Lung (tissue), 12 donors: ENCODE measurements around the gene OR56A5. TPM values are rescaled to one million over a fixed set of nuclear protein-coding genes. Genes with fewer than 3 reads are reported as not detected.

ENCODE experiments used
- ATAC-seq: fragments of 200-7000 bp; cut with Tn5 transposase; one replicate; pipeline ENCODE4 v1.9.1; 2020; ENCODE audit warnings: moderate number of reproducible peaks; ENCODE audit not compliant: insufficient read depth, low FRiP score
- DNase-seq, 3 donors: peaks; one replicate each; pipeline ENCODE4 v3.0.0-alpha.2; 2013 to 2017
- H3K27ac ChIP-seq, 2 donors: one replicate each; pipeline ENCODE4 v1.5.1; 2013; ENCODE audit warnings: mild to moderate bottlenecking in 2 of 2, moderate library complexity in 2 of 2, control low read depth in 1 of 2, inconsistent platforms in 1 of 2, low read depth in 1 of 2, low read length in 1 of 2
- H3K27me3 ChIP-seq, 3 donors: one replicate each; pipeline ENCODE4 v1.5.1; 2013; ENCODE audit warnings: low read length in 2 of 3; ENCODE audit not compliant: control insufficient read depth in 3 of 3, insufficient read depth in 3 of 3
- H3K36me3 ChIP-seq, 4 donors: one replicate each; pipeline ENCODE4 v1.5.1; 2013; ENCODE audit warnings: low read length in 4 of 4, mild to moderate bottlenecking in 1 of 4, moderate library complexity in 1 of 4; ENCODE audit not compliant: control insufficient read depth in 4 of 4, insufficient read depth in 4 of 4
- H3K4me1 ChIP-seq, 5 donors: one replicate each; pipeline ENCODE4 v1.5.1; 2013; ENCODE audit warnings: low read length in 5 of 5, mild to moderate bottlenecking in 2 of 5, moderate library complexity in 1 of 5; ENCODE audit not compliant: control insufficient read depth in 5 of 5, insufficient read depth in 5 of 5
- H3K4me3 ChIP-seq: one replicate; pipeline ENCODE4 v1.5.1; 2013; ENCODE audit warnings: mild to moderate bottlenecking, control low read depth, moderate library complexity
- H3K9ac ChIP-seq, 2 donors: one replicate each; pipeline ENCODE4 v1.5.1; 2013; ENCODE audit warnings: low read length in 2 of 2, control low read depth in 1 of 2; ENCODE audit not compliant: insufficient read depth in 1 of 2
- H3K9me3 ChIP-seq, 4 donors: one replicate each; pipeline ENCODE4 v1.5.1; 2013; ENCODE audit warnings: low read length in 3 of 4, mild to moderate bottlenecking in 1 of 4, moderate library complexity in 1 of 4; ENCODE audit not compliant: control insufficient read depth in 4 of 4, insufficient read depth in 3 of 4
- WGBS, 2 donors: extraction: QIAGEN DNeasy Blood & Tissue Kit; methylation state at CpG; one replicate each; pipeline ENCODE4 v1.1.7; 2013; 5-methylcytosine and 5-hydroxymethylcytosine counted together
- polyA plus RNA-seq, 2 donors: library from polyadenylated mRNA; stranded (reverse); fragments of 200-250 nt; gene quantifications; one replicate each; pipeline ENCODE4 v1.2.1, GENCODE V29; 2013
- total RNA-seq, 2 donors: library from RNA; depleted of rRNA in 1 of 2; stranded (reverse); fragments of >200 nt in 1 of 2; gene quantifications; one replicate each; pipeline ENCODE4 v1.2.1, GENCODE V29; 2014 to 2021
- TF ChIP-seq, protein P1 (sequence below): IDR thresholded peaks from 2 replicates; pipeline ENCODE4 v1.5.1; 2012; ENCODE audit warnings: mild to moderate bottlenecking; ENCODE audit errors: control extremely low read depth, extremely low read depth
- donor health status: control.
- donor health status: control.
- donor health status: Bipolar disorder and iron deficiency.
- donor health status: healthy.
- donor health status: DM: yes; HTN: yes; CAD: no.

OR56A5 gene
- total and polyA plus RNA-seq, 4 donors, result not detected

DNA sequence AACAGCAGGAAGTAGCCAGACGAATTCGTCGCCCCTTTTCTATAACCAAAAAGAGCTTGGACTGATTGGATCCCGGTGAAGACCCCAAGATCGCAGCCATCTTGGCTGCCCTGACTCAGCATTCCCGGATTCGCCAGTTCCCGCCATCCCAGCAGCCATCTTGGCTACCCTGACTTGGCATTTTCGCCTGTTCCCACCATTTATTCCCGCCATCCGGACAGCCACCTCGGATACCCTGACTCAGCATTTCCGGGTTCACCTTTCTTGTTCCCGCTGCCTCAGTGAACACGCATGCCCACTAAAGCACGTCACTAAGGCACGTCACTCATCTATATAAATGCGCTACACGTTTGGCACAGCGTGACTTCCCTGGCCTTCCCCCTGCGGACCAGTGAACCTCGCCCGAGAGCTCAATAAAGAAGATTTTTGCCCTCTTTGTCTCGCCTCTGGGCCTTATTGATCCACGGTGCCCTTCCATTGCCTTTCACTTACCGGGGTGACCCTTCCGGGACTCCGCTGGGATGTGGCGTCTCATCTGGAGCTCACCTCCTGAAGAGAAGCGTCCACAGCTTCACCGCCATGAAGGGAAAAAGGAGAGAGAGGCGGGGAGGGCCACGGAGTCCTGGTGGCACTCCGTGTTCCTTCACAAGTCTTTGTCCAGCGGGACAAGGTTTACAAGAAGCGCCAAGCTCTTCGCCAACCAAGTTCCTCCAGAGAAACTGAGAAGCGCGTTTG lies 30.3 kb downstream of the OR56A5 start:
- Histone ChIP-seq H3K4me3 (no peak overlapping the region), H3K9me3 (peaks cover 0 to 10% (median 1%) of the 10 kb centered on the region in 4 donors), H3K27ac (no peak overlapping the region), H3K27me3 (no peaks in the 10 kb centered on the region), H3K36me3 (no peaks in the 10 kb centered on the region), H3K9ac (no peak overlapping the region), H3K4me1 (no peaks in the 10 kb centered on the region)
- 89 to 90% methylated on average over 39 of the region's 39 CpGs for WGBS, 2 donors
- ATAC-seq, result no peak
- DNase-seq, result no peak
- TF ChIP-seq, protein P1, sequence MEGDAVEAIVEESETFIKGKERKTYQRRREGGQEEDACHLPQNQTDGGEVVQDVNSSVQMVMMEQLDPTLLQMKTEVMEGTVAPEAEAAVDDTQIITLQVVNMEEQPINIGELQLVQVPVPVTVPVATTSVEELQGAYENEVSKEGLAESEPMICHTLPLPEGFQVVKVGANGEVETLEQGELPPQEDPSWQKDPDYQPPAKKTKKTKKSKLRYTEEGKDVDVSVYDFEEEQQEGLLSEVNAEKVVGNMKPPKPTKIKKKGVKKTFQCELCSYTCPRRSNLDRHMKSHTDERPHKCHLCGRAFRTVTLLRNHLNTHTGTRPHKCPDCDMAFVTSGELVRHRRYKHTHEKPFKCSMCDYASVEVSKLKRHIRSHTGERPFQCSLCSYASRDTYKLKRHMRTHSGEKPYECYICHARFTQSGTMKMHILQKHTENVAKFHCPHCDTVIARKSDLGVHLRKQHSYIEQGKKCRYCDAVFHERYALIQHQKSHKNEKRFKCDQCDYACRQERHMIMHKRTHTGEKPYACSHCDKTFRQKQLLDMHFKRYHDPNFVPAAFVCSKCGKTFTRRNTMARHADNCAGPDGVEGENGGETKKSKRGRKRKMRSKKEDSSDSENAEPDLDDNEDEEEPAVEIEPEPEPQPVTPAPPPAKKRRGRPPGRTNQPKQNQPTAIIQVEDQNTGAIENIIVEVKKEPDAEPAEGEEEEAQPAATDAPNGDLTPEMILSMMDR, result no peak

DNA sequence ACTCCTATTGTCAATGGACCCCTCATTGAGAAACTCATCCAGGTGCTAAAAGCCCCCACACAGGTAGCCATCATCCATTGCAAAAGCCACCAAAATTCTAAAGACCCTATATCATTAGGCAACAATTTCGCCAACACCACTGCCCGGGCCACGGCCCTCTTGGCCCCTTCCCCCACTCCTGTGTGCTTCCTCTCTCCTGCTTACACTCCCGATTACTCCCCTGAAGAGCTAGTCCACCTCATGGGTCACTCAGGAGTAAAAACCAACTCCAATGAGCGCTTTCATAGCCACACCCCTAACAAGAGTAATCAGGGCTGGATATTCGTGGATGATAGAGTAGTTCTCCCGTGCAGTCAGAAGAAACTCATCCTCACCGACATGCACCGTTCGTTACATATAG lies 35.2 kb downstream of the OR56A5 start:
- Histone ChIP-seq H3K9me3 (peaks cover 0 to 13% (median 1%) of the 10 kb centered on the region in 4 donors), H3K9ac (no peak overlapping the region), H3K4me1 (no peaks in the 10 kb centered on the region), H3K27me3 (no peaks in the 10 kb centered on the region), H3K27ac (no peak overlapping the region), H3K36me3 (no peaks in the 10 kb centered on the region), H3K4me3 (no peak overlapping the region)
- no peak for DNase-seq
- 95% methylated on average over 10 of the region's 10 CpGs for WGBS, 2 donors
- TF ChIP-seq, protein P1, result no peak
- ATAC-seq, result no peak

DNA sequence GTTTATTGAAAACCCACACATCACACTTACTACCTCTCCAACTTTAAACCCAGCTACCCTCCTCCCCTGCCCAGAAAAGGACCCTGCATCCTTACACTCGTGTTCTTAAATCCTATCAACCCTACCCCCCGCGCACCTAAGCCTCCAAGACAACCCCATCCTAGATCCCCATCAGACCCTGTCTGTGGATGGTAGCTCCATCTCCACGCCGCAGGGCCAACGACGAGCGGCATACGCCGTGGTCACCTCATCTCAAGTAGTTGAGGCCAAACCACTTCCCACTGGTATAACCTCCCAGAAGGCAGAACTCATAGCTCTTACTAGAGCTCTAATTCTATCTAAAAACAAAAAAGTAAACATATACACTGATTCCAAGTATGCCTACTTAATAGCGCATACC lies 35.6 kb downstream of the OR56A5 start:
- no peak overlapping the region for H3K27ac ChIP-seq
- DNase-seq, result no peak
- TF ChIP-seq, protein P1, result no peak
- H3K9ac ChIP-seq, result no peak overlapping the region
- H3K36me3 ChIP-seq, result no peaks in the 10 kb centered on the region
- no peak for ATAC-seq
- 95 to 96% methylated on average over 11 of the region's 11 CpGs for WGBS, 2 donors
- no peaks in the 10 kb centered on the region for H3K27me3 ChIP-seq
- H3K4me3 ChIP-seq, result no peak overlapping the region
- H3K9me3 ChIP-seq, result peaks cover 0 to 9% (median 1%) of the 10 kb centered on the region in 4 donors
- no peaks in the 10 kb centered on the region for H3K4me1 ChIP-seq
